ENCODE results near the gene CNTROB.

The CNTROB gene, protein sequence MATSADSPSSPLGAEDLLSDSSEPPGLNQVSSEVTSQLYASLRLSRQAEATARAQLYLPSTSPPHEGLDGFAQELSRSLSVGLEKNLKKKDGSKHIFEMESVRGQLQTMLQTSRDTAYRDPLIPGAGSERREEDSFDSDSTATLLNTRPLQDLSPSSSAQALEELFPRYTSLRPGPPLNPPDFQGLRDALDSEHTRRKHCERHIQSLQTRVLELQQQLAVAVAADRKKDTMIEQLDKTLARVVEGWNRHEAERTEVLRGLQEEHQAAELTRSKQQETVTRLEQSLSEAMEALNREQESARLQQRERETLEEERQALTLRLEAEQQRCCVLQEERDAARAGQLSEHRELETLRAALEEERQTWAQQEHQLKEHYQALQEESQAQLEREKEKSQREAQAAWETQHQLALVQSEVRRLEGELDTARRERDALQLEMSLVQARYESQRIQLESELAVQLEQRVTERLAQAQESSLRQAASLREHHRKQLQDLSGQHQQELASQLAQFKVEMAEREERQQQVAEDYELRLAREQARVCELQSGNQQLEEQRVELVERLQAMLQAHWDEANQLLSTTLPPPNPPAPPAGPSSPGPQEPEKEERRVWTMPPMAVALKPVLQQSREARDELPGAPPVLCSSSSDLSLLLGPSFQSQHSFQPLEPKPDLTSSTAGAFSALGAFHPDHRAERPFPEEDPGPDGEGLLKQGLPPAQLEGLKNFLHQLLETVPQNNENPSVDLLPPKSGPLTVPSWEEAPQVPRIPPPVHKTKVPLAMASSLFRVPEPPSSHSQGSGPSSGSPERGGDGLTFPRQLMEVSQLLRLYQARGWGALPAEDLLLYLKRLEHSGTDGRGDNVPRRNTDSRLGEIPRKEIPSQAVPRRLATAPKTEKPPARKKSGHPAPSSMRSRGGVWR

GRCh38 chr17:7931709-7932482 is at the start of gene CNTROB, which contains the start of gene TRAPPC1:
CNTROB (plus strand) TSS chr17:7932206; CDS start chr17:7933080, 874 bp downstream.
TRAPPC1 (minus strand) TSS chr17:7931946; CDS start chr17:7931829, 117 bp downstream.
- peak; percentile 99 for DNase-seq

GRCh38 chr17:7882629-7883028 is 49.4 kb upstream of the CNTROB start:
- no peak for DNase-seq

GRCh38 chr17:7883781-7884386 is 48.1 kb upstream of the CNTROB start:
- peak; percentile 66 for DNase-seq

DNA sequence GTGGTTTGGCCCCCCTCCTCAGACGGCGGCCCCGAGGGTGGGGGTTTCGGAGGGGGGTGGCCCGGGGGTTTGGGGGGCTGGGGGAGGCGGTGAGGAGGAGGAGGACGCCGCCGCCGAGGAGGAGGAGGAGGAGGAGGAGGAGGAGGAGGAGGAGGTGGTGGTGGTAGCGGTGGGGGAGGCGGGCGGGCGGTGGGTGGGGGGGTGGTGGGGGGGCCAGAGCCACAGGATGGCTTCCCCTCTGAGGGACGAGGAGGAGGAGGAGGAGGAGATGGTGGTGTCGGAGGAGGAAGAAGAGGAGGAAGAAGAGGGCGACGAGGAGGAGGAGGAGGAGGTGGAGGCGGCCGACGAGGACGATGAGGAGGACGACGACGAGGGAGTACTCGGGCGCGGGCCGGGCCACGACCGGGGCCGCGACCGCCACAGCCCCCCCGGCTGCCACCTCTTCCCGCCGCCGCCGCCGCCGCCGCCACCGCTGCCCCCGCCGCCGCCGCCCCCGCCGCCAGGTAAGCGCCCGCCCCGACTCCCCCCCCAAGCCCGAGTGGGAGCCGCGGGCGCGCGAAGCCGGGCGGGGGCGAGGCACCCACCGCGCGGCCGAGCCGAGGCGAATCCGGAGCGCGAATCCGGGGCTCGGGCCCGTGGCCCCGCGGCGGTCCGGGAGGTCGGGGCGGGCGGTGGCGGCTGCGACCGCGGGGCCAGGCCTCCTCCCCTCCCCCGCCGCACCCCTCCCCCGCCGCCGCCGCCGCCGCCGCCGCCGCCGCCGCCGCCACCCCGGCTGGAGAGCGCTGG is 47.2 kb upstream of the CNTROB start:
- DNase-seq: peak; percentile 39

DNA sequence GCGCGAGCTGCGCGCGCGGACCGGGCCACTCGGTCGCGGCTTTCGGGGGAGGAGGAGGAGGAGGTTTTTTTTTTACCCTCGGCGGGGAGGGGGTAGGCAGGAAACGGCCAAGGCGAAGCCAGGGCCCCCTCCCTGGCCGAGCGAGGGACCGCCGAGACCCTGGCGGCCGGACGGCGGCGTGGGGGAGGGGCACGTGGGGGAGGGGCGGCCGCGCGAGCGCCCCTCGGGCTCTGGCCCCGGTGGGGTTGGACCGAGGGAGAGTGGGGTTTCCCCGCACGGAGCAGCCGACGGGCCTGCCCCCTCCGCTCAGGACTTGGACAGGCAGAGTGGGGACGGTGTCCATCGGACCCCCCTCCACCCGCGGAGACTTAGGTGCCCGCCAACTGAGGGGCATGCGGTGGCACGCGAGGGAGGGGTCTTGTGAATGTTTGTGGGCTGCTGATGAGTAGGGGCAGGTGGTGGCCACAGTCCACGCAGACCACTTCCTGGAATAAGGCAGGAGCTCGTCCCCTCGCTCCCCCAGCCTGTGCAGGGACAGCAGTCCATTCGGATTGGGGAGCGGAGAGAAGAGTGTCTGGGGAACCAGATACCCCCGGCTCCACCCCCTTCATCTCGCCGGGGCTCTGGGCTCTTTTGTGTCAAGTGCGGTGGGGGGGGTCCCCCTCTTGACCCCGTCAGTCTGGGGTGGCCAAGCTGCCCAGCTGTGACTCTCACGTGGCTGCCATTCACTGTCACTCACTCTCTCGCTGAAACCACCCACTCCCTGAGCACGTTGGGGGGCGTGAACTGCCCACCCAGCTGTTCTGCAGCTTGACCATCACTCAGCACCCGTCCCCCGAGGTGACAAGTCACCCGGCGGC is 46.4 kb upstream of the CNTROB start:
- DNase-seq: peak; percentile 50

- DNase-seq: peak; percentile 56
These were observed 45.6 kb upstream of the CNTROB start for GRCh38 chr17:7886227-7887037.

- DNase-seq: no peak
These were observed 44.9 kb upstream of the CNTROB start for GRCh38 chr17:7887038-7887481.

DNA sequence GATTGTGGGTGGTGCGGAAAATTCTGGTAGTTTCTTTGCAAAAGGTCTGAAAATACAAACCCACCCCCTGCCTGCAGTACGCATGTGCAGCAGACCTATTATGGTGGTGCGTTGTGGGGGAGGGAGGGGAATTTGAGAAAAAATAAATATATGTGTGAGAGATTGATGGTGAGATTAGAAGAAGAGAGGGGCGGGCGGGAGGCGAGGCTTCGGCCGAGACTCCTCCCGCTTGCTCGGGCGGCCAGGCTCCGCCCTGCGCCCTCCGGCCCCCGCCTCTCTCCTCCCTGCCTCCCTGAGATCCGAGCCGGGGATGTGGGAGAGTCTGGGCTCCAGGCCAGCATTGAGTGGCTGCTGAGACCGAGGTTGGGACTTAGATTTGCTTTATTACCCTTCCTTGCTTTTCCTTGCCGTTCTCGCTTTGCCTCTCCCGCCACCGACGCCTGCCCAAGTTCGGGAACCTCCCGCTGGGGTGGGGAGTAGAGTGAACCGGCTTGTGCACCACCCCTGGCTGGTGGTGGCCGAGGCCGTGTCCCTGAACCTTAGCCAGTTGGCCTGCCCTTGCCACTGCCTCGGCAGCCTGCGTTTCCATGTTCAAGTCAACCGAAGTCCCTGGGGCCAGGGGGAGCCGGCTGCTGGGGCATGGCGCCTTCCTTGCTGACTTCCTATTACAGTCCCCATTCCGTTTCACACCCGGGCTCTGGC is 44.4 kb upstream of the CNTROB start:
- peak; percentile 99 for DNase-seq

DNA sequence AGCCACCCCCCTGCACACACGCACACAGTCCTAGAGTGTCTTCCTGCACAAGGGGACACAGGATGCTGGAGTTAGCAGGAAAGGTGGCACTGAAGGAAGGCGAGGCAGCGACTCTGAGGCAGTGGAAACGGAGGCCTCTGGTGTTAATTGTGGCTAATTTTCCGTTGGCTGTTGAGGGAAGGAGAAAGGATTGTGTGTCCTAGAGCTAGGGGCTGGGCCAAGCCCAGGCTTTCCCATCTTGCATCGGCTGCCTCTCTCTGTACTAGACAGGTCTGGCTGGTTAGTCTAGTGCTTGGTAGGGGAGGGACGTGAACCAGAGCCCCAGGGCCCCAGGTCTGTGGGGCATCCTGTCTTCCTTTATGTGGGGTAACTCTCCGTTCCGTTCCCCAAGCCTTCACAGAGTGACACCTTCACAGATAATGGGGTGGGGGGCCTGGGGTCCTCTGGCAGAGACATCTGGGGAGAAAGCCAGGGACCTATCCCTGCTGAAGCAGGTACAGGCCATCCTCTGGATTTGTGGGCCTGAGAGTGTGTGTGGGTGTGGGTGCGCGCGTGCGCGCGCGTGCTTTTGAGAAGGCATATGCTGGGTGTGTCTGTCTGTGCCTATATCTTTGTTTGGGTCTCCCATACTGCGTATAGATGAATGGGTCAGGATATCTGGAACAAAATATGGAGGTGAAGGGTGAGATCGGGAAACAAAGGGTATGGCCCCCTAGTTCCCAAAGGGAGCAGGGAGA is 43.7 kb upstream of the CNTROB start, which contains the start of gene CHD3:
TSS of gene CHD3 (plus strand) at position 606 of the 737 bp plus-strand sequence. CDS start 212 bp downstream, outside the sequence.
- DNase-seq: no peak

DNA sequence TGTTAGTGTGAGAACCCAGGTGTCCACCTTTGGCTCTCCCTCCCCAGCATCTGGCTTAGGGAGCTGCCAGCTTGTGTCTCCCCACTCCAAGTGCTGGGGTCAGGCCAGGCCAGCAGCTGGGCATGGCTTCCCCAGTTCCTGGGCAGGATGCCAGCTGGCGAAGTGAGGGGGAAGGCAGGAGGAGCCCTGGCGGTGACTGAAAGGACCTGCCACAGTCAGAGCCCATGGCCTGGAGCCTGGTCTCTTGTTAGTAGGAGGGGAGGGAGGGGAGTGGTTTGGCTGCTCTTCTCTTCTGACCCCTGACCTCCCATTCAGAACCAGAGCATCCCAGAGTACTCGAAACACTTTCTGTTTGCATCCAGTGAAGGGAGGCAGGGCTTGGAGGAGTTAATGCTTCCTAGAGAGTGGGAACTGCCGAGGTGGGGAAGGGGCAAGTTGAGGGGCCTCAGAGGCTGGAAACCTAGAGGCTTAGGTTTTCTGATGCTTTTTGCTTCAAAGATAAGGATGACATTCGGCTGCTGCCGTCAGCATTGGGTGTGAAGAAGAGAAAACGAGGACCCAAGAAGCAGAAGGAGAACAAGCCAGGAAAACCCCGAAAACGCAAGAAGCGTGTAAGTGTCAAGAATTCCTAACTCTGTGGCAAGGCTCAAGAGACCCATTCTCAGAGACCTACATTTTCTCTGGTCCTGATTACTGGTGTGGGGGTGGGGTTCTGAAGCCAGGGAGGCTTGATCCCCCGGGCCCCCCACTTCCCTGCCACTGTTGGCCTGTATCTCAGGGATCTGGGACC is 42.6 kb upstream of the CNTROB start:
- peak; percentile 87 for DNase-seq

GRCh38 chr17:7893187-7893880 is 38.7 kb upstream of the CNTROB start:
- DNase-seq: no peak

- no peak for DNase-seq
These were observed 37.8 kb upstream of the CNTROB start for GRCh38 chr17:7894226-7894625.

DNA sequence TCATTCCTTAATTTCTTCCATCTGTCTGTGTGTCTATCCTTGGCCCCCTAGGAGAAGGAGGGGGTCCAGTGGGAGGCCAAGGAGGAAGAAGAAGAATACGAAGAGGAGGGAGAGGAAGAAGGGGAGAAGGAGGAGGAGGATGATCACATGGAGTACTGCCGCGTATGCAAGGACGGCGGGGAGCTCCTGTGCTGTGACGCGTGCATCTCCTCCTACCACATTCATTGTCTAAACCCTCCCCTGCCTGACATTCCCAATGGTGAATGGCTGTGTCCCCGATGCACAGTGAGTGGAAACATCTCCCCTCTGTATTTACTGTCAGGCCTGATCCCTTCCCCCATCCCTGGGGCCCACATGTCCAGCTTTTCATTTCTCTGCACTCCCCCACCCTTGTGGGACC is 37.1 kb upstream of the CNTROB start:
- no peak for DNase-seq

DNA sequence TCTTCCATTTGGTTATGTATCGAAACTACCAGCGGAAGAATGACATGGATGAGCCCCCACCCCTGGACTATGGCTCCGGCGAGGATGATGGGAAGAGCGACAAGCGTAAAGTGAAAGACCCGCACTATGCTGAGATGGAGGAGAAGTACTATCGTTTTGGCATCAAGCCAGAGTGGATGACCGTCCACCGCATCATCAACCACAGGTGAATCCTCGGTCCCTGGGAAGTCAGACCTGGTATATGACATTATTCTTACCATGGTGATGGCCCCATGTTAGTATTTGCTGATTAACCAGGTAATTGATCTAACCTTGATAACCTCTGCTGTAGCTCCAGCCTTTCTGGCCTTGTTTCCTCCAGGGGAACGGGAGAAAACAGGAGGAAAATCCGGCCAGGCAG is 34.9 kb upstream of the CNTROB start:
- DNase-seq: no peak

DNA sequence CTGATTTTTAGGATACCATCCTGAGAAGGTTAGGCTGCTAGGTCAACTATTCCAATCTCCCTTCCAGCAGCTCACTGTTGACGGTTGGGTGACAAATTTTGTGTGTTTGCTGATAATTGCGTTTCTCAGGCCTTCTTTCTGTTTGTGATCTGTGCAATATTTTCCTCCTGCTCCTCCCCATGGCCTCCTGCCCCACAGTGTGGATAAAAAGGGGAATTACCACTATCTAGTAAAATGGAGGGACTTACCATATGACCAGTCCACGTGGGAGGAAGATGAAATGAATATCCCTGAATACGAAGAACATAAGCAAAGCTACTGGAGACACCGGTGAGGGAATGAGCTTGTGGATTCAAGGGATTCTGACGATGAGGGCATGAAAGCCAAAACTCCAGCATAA is 34.2 kb upstream of the CNTROB start:
- peak; percentile 54 for DNase-seq
